ENCODE measurements around the gene FAM107B. TPM values are rescaled to one million over a fixed set of nuclear protein-coding genes. Genes with fewer than 3 reads are reported as not detected.

FAM107B gene
- total RNA-seq, 6 experiments from 2014 or later = 18.7 to 43.8 (median 40.0) TPM

DNA sequence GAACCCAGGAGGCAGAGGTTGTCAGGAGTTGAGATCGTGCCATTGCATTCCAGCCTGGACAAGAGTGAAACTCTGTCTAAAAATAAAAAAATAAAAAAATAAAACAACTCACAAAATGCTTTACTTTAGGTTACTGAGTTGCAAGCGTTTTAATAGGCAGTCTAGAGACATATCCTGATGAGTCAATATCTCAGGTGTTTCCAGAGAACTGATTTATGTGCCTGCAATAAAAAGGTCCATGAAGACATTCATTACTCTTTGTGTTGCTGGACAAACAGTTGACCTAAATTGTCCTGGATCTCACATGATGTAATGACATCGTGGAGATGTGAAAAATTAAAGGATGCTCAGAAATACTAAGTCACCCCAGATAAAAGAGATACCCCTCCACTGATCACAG is 31.6 kb upstream of the FAM107B start:
- Mint-ChIP-seq H3K27me3 (ENCODE audit: insufficient read depth) (peaks cover 24% of the 10 kb centered on the region), H3K9me3 (no peaks in the 10 kb centered on the region), H3K4me1 (ENCODE audit: low read depth) (no peaks in the 10 kb centered on the region), H3K36me3 (ENCODE audit: low read depth) (no peaks in the 10 kb centered on the region), H3K4me3 (no peak overlapping the region), H3K27ac (no peak overlapping the region)
- TF ChIP-seq, protein P1, sequence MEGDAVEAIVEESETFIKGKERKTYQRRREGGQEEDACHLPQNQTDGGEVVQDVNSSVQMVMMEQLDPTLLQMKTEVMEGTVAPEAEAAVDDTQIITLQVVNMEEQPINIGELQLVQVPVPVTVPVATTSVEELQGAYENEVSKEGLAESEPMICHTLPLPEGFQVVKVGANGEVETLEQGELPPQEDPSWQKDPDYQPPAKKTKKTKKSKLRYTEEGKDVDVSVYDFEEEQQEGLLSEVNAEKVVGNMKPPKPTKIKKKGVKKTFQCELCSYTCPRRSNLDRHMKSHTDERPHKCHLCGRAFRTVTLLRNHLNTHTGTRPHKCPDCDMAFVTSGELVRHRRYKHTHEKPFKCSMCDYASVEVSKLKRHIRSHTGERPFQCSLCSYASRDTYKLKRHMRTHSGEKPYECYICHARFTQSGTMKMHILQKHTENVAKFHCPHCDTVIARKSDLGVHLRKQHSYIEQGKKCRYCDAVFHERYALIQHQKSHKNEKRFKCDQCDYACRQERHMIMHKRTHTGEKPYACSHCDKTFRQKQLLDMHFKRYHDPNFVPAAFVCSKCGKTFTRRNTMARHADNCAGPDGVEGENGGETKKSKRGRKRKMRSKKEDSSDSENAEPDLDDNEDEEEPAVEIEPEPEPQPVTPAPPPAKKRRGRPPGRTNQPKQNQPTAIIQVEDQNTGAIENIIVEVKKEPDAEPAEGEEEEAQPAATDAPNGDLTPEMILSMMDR (IDR thresholded peaks at IDR 0.05) = no peak
- DNase-seq = no peak

DNA sequence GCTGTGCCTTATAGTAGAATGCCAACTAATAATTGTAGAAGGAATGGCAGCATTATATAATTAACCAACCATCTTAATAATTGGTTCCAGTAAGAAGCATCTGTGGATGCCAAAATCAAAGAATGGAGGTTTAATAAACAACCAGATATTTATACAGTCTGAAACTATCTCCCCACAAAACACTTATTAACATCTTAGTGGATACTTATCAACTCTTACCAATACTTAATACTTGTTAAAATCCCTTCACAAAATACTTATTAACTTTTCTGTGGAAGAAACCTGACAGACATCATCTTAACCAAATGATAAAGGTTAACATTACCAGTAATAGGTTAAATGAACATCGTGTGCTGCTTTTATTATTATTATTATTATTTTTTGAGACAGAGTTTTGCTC is 29.1 kb upstream of the FAM107B start:
- no peak for DNase-seq
- no peaks in the 10 kb centered on the region for H3K9me3 Mint-ChIP-seq
- TF ChIP-seq, protein P1 (IDR thresholded peaks at IDR 0.05) = no peak
- no peaks in the 10 kb centered on the region for H3K4me1 Mint-ChIP-seq (ENCODE audit: low read depth)
- H3K4me3 Mint-ChIP-seq = no peak overlapping the region
- H3K27ac Mint-ChIP-seq = no peak overlapping the region
- peaks cover 37% of the 10 kb centered on the region for H3K27me3 Mint-ChIP-seq (ENCODE audit: insufficient read depth)
- H3K36me3 Mint-ChIP-seq (ENCODE audit: low read depth) = no peaks in the 10 kb centered on the region

DNA sequence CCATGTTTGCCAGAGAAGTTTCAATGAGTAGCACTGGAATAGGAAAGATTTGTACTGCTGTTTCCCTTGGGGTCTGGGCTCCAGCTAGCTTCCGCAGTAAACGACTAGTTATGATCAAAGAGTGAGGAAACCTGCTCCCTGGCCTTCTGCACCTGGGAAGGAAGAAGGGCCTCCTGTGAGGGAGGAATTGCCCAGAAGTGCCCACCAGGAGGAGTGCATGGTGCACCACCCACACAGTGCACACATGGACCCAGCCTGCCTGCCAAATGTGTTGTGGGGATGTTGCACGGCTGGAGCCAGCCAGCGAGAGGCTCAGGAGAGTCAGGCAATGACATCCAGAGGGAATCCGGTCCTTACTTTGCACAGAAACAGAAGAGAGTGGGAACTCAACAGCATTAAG is 27.0 kb upstream of the FAM107B start:
- Mint-ChIP-seq H3K4me1 (ENCODE audit: low read depth) (no peaks in the 10 kb centered on the region), H3K36me3 (ENCODE audit: low read depth) (no peaks in the 10 kb centered on the region), H3K4me3 (no peak overlapping the region), H3K9me3 (no peaks in the 10 kb centered on the region), H3K27ac (no peak overlapping the region), H3K27me3 (ENCODE audit: insufficient read depth) (peaks cover 45% of the 10 kb centered on the region)
- no peak for DNase-seq
- TF ChIP-seq, protein P1 (IDR thresholded peaks at IDR 0.05) = 0 out of 2 replicates have a peak, but pooled peaks have one; percentile 23

GRCh38 chr10:14800397-14800796 is 25.7 kb upstream of the FAM107B start:
- DNase-seq = no peak
- H3K36me3 Mint-ChIP-seq (ENCODE audit: low read depth) = no peaks in the 10 kb centered on the region
- TF ChIP-seq, protein P1 (IDR thresholded peaks at IDR 0.05) = no peak
- H3K9me3 Mint-ChIP-seq = no peaks in the 10 kb centered on the region
- H3K27ac Mint-ChIP-seq = no peak overlapping the region
- H3K27me3 Mint-ChIP-seq (ENCODE audit: insufficient read depth) = peaks cover 42% of the 10 kb centered on the region
- no peaks in the 10 kb centered on the region for H3K4me1 Mint-ChIP-seq (ENCODE audit: low read depth)
- H3K4me3 Mint-ChIP-seq = no peak overlapping the region

- Mint-ChIP-seq H3K27ac (no peak overlapping the region), H3K9me3 (no peaks in the 10 kb centered on the region), H3K27me3 (ENCODE audit: insufficient read depth) (peaks cover 42% of the 10 kb centered on the region), H3K4me1 (ENCODE audit: low read depth) (no peaks in the 10 kb centered on the region), H3K4me3 (no peak overlapping the region), H3K36me3 (ENCODE audit: low read depth) (no peaks in the 10 kb centered on the region)
- TF ChIP-seq, protein P1 (IDR thresholded peaks at IDR 0.05) = no peak
- DNase-seq = no peak
Measured at GRCh38 chr10:14798636-14799035, 23.9 kb upstream of the FAM107B start.

DNA sequence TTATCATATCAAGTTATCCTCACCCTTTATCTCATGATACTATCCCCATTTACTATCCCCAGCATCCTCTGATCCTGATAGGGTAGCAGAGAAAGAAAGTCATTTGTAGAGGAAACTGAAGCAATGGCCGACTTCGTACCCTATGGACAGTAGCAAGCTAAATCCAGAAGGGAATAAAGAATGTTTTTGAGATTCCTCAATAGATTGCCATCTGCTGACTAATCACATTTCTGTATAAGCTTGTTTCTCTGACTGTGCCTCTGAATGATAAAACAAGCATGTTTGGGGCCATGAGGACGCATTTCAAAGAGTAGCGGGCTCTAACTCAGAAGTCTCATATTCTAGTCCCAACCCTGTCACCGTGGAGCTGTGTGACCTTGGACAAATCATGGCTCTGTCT is 13.2 kb upstream of the FAM107B start:
- Mint-ChIP-seq H3K27me3 (ENCODE audit: insufficient read depth) (peaks cover 5% of the 10 kb centered on the region; the same call in 1 of the 2 replicates), H3K9me3 (peaks cover 14% of the 10 kb centered on the region), H3K4me1 (ENCODE audit: low read depth) (peaks cover 19% of the 10 kb centered on the region), H3K36me3 (ENCODE audit: low read depth) (peaks cover 17% of the 10 kb centered on the region), H3K27ac (no peak overlapping the region), H3K4me3 (no peak overlapping the region)
- no peak for DNase-seq
- TF ChIP-seq, protein P1 (IDR thresholded peaks at IDR 0.05) = no peak
